Fibroblast of the conjunctiva (primary cell): Measurements from ENCODE around the gene KCNT1.

Experiments
- DNase-seq: peaks from one replicate; pipeline ENCODE4 v3.0.0-alpha.2; 2010; ENCODE audit warnings: low read depth

The KCNT1 gene

GRCh38 chr9:135802876-135803419, 101.0 kb downstream of the KCNT1 start:
- no peak for DNase-seq

GRCh38 chr9:135803441-135803840, 101.5 kb downstream of the KCNT1 start:
- DNase-seq = no peak

DNA sequence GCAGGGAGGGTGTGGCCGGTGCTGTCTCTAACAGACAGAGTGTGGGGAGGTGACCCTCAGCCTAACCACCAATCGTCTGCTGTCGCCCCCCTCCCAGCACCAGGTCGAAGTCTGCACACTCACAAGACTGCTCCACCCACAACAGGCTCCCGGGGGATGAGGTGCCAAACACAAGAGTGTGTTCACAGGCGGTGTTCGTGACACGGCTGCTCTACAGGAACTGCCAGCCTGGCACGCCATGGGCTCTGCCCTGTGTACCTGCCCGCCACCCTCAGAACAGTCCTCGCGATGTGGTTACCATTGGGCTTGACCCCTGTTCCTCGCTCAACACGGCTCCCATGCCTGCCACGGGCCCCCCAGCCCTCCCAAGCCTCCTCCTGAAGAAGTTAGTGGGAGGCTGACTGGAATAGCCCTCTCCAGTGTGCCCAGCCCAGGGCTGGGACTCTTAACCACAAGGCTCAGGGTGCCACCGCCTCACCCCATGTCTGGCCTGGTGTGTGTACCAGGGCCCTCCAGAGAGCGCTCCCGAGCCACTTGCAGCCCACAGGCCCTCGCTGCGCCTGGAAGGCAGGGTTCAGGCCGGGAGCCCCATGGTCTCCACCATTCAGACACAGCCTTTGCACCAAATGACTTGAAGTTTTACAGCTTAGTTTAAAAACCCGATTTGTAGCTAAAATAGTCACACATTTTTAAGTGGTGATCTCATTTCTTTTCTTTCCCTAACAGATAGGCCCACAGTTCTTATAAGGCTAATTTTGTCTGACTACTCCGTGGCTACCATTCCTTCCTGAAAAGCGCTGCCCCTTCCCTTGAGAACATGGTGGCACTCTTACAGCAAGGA, 102.8 kb downstream of the KCNT1 start:
- DNase-seq = no peak

- DNase-seq = no peak
Measured at GRCh38 chr9:135805422-135806022, 103.5 kb downstream of the KCNT1 start.

GRCh38 chr9:135809166-135809565, 107.2 kb downstream of the KCNT1 start:
- DNase-seq = peak; percentile 32

GRCh38 chr9:135810806-135811575, 109.0 kb downstream of the KCNT1 start:
- DNase-seq = no peak

DNA sequence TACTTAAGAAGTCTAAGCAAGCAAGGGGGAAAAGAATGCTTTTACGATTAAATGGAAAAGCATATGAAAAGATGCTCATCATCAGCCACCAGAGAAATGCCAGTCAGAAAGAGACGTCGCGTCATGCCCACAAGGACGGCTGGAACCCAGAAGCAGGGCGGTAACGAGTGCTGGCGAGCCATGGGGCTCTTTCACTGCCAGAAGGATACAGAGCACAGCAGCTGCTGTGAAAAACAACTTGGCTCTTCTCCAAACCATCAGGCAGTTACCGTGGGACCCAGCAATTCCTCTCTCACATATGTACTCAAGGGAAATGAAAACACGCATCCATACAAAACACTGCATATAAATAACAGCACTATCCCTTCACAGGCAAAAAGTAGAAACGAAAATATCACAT, 109.8 kb downstream of the KCNT1 start:
- no peak for DNase-seq

DNA sequence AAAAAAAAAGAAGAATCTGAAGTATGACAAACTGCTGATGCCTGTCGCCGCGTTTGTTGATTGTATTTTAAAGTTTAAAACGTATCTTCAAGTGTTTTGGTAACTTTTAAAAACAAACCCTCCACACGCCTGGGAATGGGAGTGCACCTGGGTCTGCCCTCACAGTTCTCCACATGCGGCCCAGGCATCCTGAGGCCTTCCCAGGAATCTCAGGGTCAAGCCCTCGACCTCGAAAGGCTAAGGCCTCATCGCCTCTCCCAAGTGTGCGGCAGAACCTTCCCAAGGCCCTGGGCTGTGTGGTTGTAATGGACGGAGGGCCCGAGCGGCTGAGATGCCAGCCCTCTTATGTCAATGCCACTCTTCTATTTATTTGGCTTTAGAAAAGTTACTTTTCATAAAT, 111.0 kb downstream of the KCNT1 start:
- no peak for DNase-seq

- DNase-seq = no peak
Measured at GRCh38 chr9:135813671-135814290, 111.8 kb downstream of the KCNT1 start.

- no peak for DNase-seq
Measured at GRCh38 chr9:135814421-135815095, 112.6 kb downstream of the KCNT1 start.

DNA sequence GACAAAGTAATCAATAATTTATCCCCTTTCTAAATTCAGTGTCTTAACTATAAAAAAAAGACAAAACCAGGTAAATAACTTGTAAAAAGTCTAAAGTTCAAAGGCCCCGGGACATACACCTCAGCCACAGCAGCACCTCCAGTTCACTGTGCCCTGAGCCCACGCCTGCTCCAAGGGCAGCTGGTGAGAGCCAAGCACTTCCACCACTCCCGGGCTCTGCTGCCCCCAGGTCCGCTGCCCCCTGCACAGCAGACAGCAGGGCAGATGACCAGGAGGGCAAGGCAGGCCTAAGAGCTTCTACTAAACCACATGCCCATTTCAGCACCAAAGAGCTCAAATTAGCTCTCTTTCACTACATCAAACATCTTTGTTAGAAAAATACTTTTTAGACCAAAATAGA, 113.4 kb downstream of the KCNT1 start:
- DNase-seq = no peak

DNA sequence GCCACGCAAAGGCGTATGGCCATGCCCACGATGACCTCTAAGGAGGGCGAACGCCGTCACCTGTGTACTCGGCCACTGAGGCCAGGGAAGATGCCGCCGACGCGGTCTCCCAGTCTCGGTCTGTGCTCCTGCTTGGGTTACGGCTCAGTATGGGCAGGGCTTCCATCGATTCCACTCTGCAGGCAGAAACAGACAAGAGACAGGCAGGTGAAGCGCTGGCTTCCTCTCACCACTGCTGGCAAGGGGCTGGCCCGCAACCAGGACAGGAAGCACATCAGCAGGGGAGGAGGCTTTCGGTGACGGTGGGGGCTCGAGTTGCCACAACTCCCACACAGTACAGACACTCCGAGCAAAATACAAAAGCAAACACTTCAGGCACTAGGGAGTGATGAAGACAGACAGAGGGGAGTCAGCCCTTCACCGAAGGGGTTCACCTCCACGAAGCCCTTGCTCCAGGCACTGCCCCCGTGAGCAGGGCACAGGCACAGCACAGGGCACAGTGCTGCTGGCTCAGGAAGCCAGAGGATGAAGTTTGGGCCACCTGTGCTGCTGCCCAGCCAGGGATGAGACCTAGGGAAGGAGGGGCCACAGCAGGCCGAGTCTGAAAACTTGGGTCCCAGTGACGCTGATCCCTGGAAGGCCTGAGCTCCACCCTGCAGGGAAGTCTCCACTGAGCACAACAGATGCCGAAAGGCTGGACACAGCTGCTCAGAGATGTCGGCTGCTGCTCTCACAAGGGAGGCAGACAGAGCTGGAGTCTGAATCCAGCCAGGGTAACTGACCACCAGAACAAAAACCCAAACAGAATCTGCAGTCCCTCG, 114.1 kb downstream of the KCNT1 start:
- DNase-seq = no peak

- no peak for DNase-seq
Measured at GRCh38 chr9:135816651-135816970, 114.6 kb downstream of the KCNT1 start.

DNA sequence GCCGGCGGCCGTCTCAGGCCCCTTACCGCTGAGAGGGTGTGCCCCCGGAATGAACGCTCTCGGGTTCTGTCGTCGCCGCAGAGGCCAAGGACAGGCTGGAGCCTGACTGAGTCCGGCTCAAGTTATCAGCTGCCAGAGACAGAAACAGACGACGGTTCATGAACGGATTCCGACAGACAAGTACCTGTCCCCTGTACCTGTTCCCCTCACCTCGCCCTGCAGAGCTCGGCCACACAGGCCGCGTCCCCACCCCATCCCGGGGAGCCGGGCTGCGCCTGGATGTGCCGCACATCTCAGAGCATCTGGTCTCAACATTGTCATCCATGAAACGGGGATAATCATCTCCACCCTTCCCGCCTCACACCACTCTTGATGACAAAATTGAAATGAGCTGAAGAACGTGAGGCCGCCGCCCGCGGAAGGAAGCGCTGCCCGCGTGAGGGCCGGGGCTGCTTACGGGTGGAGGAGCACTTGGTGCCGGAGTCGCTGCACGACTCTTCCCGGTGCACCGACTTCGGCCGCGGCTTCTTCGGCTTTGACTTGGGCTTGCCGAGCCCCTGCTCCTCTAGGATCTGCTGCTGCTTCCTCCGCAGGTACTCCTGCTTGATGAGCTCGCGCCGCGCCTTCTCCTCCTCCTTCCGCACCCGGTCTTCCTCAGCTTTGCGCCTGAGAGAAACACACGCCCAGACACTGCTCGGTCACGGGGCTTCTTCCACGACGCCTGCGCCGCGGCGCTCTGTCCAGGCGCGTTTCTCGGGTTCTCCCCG, 116.1 kb downstream of the KCNT1 start:
- DNase-seq = no peak

GRCh38 chr9:135818718-135819475, 116.9 kb downstream of the KCNT1 start:
- no peak for DNase-seq

DNA sequence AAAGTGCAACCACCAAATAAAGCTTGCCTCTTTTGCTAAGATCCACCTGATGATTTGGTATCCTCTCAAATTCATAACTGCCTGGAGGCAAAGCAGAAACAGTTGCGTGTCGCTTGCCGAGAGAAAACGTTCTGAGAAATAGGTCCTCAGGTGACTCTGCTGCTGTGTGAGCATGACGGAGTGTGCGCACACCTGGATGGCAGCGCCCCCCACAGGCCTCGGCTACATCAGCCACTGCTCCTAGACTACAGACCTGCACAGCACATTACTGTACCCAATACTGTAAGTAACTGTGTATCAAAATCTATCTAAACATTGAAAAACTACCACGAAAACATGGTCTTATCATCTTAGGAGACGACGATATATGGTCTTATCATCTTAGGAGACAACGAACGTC, 117.9 kb downstream of the KCNT1 start:
- no peak for DNase-seq

DNA sequence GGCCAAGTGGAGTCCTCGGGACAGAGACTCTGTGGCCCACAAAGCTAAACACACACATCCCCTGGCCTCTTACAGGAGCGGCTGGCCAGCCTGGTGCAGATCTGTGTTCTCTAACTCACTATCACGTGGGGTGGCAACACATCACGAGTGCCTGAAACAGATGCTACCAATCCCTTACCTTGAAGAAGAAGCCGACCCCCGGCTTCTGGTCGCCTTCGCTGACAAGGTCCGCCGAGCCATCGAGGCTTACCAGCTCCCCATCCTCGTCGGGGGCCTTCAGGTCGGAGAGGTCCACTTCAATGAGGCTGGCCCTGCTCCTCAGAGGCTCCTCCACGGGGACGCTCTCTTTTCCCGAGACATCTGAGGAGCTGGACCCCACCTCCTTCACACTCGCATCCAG, 118.7 kb downstream of the KCNT1 start:
- DNase-seq = no peak

GRCh38 chr9:135821116-135821515, 119.1 kb downstream of the KCNT1 start:
- no peak for DNase-seq

GRCh38 chr9:135821733-135822373, 119.9 kb downstream of the KCNT1 start:
- DNase-seq = no peak
